Measurements from ENCODE around the gene GTPBP1. TPM values are rescaled to one million over a fixed set of nuclear protein-coding genes. Genes with fewer than 3 reads are reported as not detected.

The GTPBP1 gene
- polyA plus RNA-seq, 3 donors, result 6.7 to 41.4 (median 12.7) TPM

- Histone ChIP-seq H3K9me3 (replicated peaks in 1 of 2; ENCODE audit: control insufficient read depth in 1 of 2, insufficient read depth in 1 of 2, low read length in 2 of 2) (no peaks in the 10 kb centered on the region), H3K36me3 (replicated peaks in 1 of 2; ENCODE audit: control insufficient read depth in 1 of 2, insufficient read depth in 2 of 2, low read length in 2 of 2) (peaks cover 2 to 9% of the 10 kb centered on the region in 2 donors), H3K4me2 (replicated peaks; ENCODE audit: extremely low read depth, low read length, poor library complexity, severe bottlenecking) (peak overlapping the region; percentile 99), H4K20me1 (ENCODE audit: insufficient read depth, low read length) (peaks cover 8% of the 10 kb centered on the region), H3K4me1 (ENCODE audit: control insufficient read depth in 1 of 2, insufficient read depth in 2 of 2, low read length in 2 of 2) (peaks cover 55 to 61% of the 10 kb centered on the region in 2 donors), H3K4me3 (replicated peaks in 1 of 3; ENCODE audit: low read depth in 2 of 3, low read length in 3 of 3) (peak overlapping the region; percentile 59 to 98 (median 82)), H3K79me2 (ENCODE audit: insufficient read depth, low read length) (peaks cover 57% of the 10 kb centered on the region), H3K9ac (ENCODE audit: insufficient read depth, low read length, poor library complexity, severe bottlenecking) (peak overlapping the region; percentile 91), H3K27me3 (ENCODE audit: control insufficient read depth in 2 of 2, insufficient read depth in 2 of 2, low read length in 2 of 2) (no peaks in the 10 kb centered on the region), H2AFZ (ENCODE audit: insufficient read depth, low read depth, low read length, poor library complexity, severe bottlenecking) (peak overlapping the region; percentile 77), H3K27ac (ENCODE audit: low read depth in 1 of 2, low read length in 2 of 2) (peak overlapping the region; percentile 84 to 99)
- Mint-ChIP-seq H3K27me3 (ENCODE audit: low read depth in 3 of 3) (peaks cover 0 to 3% (median 0%) of the 10 kb centered on the region in 3 donors), H3K27ac (peak overlapping the region; percentile 93 to 98 (median 97)), H3K36me3 (peaks cover 12 to 23% of the 10 kb centered on the region in 2 donors), H3K9me3 (peaks cover 0 to 2% (median 0%) of the 10 kb centered on the region in 7 donors), H3K4me1 (peaks cover 59% of the 10 kb centered on the region), H3K4me3 (peak overlapping the region; percentile 86 to 93)
- DNase-seq, result peak in 2 of 3 donors; percentile 38 to 48
- TF ChIP-seq, protein P1, sequence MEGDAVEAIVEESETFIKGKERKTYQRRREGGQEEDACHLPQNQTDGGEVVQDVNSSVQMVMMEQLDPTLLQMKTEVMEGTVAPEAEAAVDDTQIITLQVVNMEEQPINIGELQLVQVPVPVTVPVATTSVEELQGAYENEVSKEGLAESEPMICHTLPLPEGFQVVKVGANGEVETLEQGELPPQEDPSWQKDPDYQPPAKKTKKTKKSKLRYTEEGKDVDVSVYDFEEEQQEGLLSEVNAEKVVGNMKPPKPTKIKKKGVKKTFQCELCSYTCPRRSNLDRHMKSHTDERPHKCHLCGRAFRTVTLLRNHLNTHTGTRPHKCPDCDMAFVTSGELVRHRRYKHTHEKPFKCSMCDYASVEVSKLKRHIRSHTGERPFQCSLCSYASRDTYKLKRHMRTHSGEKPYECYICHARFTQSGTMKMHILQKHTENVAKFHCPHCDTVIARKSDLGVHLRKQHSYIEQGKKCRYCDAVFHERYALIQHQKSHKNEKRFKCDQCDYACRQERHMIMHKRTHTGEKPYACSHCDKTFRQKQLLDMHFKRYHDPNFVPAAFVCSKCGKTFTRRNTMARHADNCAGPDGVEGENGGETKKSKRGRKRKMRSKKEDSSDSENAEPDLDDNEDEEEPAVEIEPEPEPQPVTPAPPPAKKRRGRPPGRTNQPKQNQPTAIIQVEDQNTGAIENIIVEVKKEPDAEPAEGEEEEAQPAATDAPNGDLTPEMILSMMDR (IDR thresholded peaks at IDR 0.05), result no peak
- intact Hi-C loops (cut with micrococcal nuclease), result loop anchor here in 1 of 2 donors (1.0 to 10.0 kb wide), 5 partner anchors 37 to 768 kb away; partner anchors contain the start of genes ATF4, CBX6, DNAL4 and GTPBP1
- WGBS (ENCODE audit: insufficient coverage), result 0% methylated on average over 8 of the region's 17 CpGs
These were observed 51.1 kb downstream of the GTPBP1 start for GRCh38 chr22:38756711-38757463.

DNA sequence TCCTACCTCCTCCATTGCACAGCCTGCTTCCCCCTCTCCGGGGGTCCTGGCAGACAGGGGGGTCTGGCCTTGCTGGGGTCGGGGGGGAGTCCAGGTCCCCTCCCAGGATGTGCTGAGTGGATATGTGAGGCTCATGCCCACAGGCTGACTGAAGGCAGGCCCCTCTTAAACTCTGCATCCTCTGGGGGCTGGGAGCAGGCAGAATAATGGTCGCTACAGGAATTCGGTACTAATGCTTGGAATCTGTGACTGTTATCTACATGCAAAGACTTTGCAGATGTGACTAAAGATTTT is 51.7 kb downstream of the GTPBP1 start:
- peak overlapping the region; percentile 99 for H3K4me2 ChIP-seq (replicated peaks; ENCODE audit: extremely low read depth, low read length, poor library complexity, severe bottlenecking)
- peak overlapping the region in 2 of 3 experiments; percentile 59 to 98 for H3K4me3 ChIP-seq (replicated peaks in 1 of 3; ENCODE audit: low read depth in 2 of 3, low read length in 3 of 3)
- H3K9me3 Mint-ChIP-seq, result peaks cover 0 to 1% (median 0%) of the 10 kb centered on the region in 7 donors
- peak overlapping the region; percentile 77 for H2AFZ ChIP-seq (ENCODE audit: insufficient read depth, low read depth, low read length, poor library complexity, severe bottlenecking)
- peaks cover 8% of the 10 kb centered on the region for H4K20me1 ChIP-seq (ENCODE audit: insufficient read depth, low read length)
- no peaks in the 10 kb centered on the region for H3K9me3 ChIP-seq (replicated peaks in 1 of 2; ENCODE audit: control insufficient read depth in 1 of 2, insufficient read depth in 1 of 2, low read length in 2 of 2)
- H3K27me3 ChIP-seq (ENCODE audit: control insufficient read depth in 2 of 2, insufficient read depth in 2 of 2, low read length in 2 of 2), result no peaks in the 10 kb centered on the region
- H3K27ac ChIP-seq (ENCODE audit: low read depth in 1 of 2, low read length in 2 of 2), result peak overlapping the region; percentile 84 to 99
- peaks cover 54% of the 10 kb centered on the region for H3K4me1 Mint-ChIP-seq
- no peak for DNase-seq
- peaks cover 53% of the 10 kb centered on the region for H3K79me2 ChIP-seq (ENCODE audit: insufficient read depth, low read length)
- 64% methylated on average over 2 of the region's 4 CpGs for WGBS (ENCODE audit: insufficient coverage)
- peaks cover 7 to 17% of the 10 kb centered on the region in 2 donors for H3K36me3 Mint-ChIP-seq
- H3K27me3 Mint-ChIP-seq (ENCODE audit: low read depth in 3 of 3), result peaks cover 0 to 4% (median 0%) of the 10 kb centered on the region in 3 donors
- peak overlapping the region; percentile 91 for H3K9ac ChIP-seq (ENCODE audit: insufficient read depth, low read length, poor library complexity, severe bottlenecking)
- H3K4me3 Mint-ChIP-seq, result peak overlapping the region; percentile 86 to 93
- peaks cover 50 to 56% of the 10 kb centered on the region in 2 donors for H3K4me1 ChIP-seq (ENCODE audit: control insufficient read depth in 1 of 2, insufficient read depth in 2 of 2, low read length in 2 of 2)
- peaks cover 2 to 6% of the 10 kb centered on the region in 2 donors for H3K36me3 ChIP-seq (replicated peaks in 1 of 2; ENCODE audit: control insufficient read depth in 1 of 2, insufficient read depth in 2 of 2, low read length in 2 of 2)
- TF ChIP-seq, protein P1 (IDR thresholded peaks at IDR 0.05), result no peak
- H3K27ac Mint-ChIP-seq, result peak overlapping the region; percentile 31 to 97 (median 93)
- intact Hi-C loops (cut with micrococcal nuclease), result loop anchor here in 1 of 2 donors (5.0 to 10.0 kb wide), 4 partner anchors 50 to 767 kb away; partner anchors contain the start of genes ATF4, CBX6 and GTPBP1
